NB4 (cell line): ENCODE data around the gene CNPPD1.

Experiments
- MYC ChIP-seq: IDR thresholded peaks from 2 replicates; pipeline ENCODE4 v1.6.1; 2011; ENCODE audit warnings: low read depth, low read length
- POLR2A ChIP-seq: IDR thresholded peaks from 2 replicates; pipeline ENCODE4 v1.6.1; 2011; ENCODE audit warnings: mild to moderate bottlenecking; ENCODE audit not compliant: insufficient read length; ENCODE audit errors: extremely low read depth
- TF ChIP-seq, protein P1 (sequence below): IDR thresholded peaks from one replicate; pipeline ENCODE4 v1.5.1; 2012; ENCODE audit warnings: low read depth, low read length

DNA sequence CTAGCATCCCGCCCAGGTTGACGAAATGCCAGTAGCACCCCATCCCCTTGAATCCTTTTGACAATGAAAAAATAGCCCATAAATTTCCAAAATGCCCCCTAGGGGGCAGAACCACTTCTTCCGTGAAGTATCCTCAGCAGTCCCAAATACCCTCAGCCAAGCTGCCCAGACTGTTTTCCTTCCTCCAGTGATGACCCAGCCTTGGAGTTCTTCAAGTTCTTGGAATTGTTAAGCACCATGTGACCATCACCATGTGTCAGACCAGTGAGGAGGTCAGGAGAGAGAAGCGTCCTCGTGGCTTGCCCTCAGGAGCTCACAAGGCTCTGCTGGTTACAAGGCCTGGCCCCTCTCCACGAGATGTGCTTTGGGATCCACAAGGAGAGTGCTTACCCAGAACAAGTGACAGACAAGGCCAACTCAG, 5.5 kb downstream of the CNPPD1 start:
- TF ChIP-seq, protein P1, sequence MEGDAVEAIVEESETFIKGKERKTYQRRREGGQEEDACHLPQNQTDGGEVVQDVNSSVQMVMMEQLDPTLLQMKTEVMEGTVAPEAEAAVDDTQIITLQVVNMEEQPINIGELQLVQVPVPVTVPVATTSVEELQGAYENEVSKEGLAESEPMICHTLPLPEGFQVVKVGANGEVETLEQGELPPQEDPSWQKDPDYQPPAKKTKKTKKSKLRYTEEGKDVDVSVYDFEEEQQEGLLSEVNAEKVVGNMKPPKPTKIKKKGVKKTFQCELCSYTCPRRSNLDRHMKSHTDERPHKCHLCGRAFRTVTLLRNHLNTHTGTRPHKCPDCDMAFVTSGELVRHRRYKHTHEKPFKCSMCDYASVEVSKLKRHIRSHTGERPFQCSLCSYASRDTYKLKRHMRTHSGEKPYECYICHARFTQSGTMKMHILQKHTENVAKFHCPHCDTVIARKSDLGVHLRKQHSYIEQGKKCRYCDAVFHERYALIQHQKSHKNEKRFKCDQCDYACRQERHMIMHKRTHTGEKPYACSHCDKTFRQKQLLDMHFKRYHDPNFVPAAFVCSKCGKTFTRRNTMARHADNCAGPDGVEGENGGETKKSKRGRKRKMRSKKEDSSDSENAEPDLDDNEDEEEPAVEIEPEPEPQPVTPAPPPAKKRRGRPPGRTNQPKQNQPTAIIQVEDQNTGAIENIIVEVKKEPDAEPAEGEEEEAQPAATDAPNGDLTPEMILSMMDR, result peak; percentile 74
- TF ChIP-seq MYC (no peak), POLR2A (no peak)
